Measurements from ENCODE around the gene HES5.

Gene HES5

GRCh38 chr1:2520806-2521205 lies 9.3 kb downstream of the HES5 start:
- Mint-ChIP-seq H3K36me3 (peaks cover 46% of the 10 kb centered on the region), H3K4me3 (no peak overlapping the region)

DNA sequence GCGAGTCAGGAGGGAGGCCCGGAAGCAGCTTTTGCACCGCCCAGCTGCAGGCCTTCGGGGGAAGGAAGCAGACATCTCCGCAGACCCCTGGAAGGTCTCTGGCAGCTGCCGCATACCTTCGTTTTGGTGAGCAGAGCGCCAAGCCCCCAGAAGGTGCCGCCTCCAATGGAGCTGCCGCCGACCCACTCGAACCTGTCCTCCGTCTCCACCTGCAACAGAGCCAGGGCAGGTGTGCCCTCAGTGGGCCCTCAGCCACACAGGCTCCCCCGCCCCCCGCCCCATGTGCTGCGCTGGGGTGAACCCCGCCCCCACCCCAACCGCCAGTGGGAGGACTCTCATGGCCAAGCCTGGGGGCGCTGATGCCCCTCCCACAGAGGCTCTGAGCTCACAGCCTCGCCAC lies 9.9 kb downstream of the HES5 start:
- H3K4me3 Mint-ChIP-seq, result no peak overlapping the region
- H3K9me3 Mint-ChIP-seq, result no peaks in the 10 kb centered on the region
- H3K4me1 Mint-ChIP-seq, result peaks cover 31% of the 10 kb centered on the region
- no peak overlapping the region for H3K27ac Mint-ChIP-seq
- H3K36me3 Mint-ChIP-seq, result peaks cover 52% of the 10 kb centered on the region
- no peak for ATAC-seq
- no peaks in the 10 kb centered on the region for H3K27me3 Mint-ChIP-seq

More at GRCh38 chr1:2520806-2521205, 9.3 kb downstream of the HES5 start:
- no peak overlapping the region for H3K27ac Mint-ChIP-seq
- peaks cover 34% of the 10 kb centered on the region for H3K4me1 Mint-ChIP-seq
- ATAC-seq, result no peak
- no peaks in the 10 kb centered on the region for H3K27me3 Mint-ChIP-seq
- H3K9me3 Mint-ChIP-seq, result no peaks in the 10 kb centered on the region

GRCh38 chr1:2519729-2520128 lies 10.3 kb downstream of the HES5 start:
- no peak for ATAC-seq
- Mint-ChIP-seq H3K9me3 (no peaks in the 10 kb centered on the region), H3K36me3 (peaks cover 54% of the 10 kb centered on the region), H3K4me3 (no peak overlapping the region), H3K27me3 (no peaks in the 10 kb centered on the region), H3K4me1 (peaks cover 26% of the 10 kb centered on the region), H3K27ac (no peak overlapping the region)

- no peak overlapping the region for H3K4me3 Mint-ChIP-seq
- peaks cover 54% of the 10 kb centered on the region for H3K36me3 Mint-ChIP-seq
- H3K4me1 Mint-ChIP-seq, result peaks cover 20% of the 10 kb centered on the region
- H3K27me3 Mint-ChIP-seq, result no peaks in the 10 kb centered on the region
- no peaks in the 10 kb centered on the region for H3K9me3 Mint-ChIP-seq
- H3K27ac Mint-ChIP-seq, result no peak overlapping the region
- no peak for ATAC-seq
These were observed 10.9 kb downstream of the HES5 start for GRCh38 chr1:2519029-2519685.

DNA sequence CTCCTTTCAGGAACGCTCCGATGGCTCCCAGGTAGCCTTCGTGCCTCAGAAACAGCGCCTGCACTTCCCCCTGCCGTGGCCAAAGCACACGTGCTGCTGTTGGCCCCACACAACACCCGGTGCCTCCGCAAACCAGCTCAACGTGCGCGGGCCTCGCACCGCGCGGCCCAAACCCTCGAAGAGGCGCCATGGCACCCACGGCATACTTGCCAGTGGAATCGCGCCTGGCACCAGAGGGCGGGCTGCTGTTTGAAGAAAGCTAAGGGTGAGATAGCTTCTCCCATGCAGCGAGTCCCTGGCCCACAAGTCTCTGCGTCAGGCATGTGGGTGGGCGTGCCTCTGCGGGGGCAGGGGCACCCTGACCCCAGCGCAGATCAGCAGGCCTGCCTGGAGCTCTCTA lies 11.5 kb downstream of the HES5 start:
- peaks cover 58% of the 10 kb centered on the region for H3K36me3 Mint-ChIP-seq
- ATAC-seq, result no peak

DNA sequence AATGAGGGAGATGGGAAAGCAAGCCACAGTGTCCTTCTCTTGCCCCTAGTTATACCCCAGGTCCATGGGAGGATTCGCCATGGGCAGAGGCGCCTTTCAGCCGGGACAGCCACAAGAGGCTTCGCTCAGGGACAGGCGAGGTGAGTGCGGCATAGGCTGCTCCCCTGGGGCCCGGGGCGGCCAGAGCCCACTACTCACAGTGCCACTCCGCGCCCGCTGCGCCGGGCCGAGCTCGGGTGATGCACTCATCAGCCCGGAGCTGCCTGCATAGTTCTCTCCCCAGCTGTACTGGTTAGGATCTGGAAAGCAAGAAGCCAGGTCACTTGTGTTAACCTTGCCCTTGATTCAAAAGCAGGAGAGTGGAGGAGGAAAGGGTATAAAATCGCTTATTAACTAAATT lies 12.1 kb downstream of the HES5 start:
- Mint-ChIP-seq H3K27ac (no peak overlapping the region), H3K4me3 (no peak overlapping the region), H3K9me3 (no peaks in the 10 kb centered on the region), H3K36me3 (peaks cover 63% of the 10 kb centered on the region), H3K4me1 (peaks cover 10% of the 10 kb centered on the region), H3K27me3 (no peaks in the 10 kb centered on the region)
- no peak for ATAC-seq

More for the DNA sequence above, 11.5 kb downstream of the HES5 start:
- H3K27ac Mint-ChIP-seq, result no peak overlapping the region
- no peak overlapping the region for H3K4me3 Mint-ChIP-seq
- H3K9me3 Mint-ChIP-seq, result no peaks in the 10 kb centered on the region
- H3K27me3 Mint-ChIP-seq, result no peaks in the 10 kb centered on the region
- peaks cover 14% of the 10 kb centered on the region for H3K4me1 Mint-ChIP-seq

DNA sequence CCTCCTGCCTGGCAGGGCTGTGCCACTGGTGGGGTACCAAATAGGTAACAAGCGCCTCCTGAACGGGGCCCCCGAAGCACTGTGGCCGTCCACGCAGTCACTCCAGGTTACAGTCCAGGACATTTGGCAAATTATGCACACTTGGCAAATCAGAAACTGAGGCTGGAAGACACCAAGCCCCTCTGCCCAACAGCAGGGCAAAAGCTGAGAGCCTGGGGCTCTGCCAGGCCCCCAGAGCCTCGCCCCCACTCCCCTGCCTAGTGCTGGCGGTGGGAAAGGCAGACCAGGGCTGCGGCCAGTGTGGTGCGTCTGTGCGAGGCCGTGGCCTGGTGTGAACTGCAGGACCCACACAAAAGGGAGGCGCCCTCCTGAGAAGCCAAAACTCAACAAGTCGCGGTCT lies 13.1 kb downstream of the HES5 start:
- Mint-ChIP-seq H3K4me1 (no peaks in the 10 kb centered on the region), H3K9me3 (no peaks in the 10 kb centered on the region), H3K36me3 (peaks cover 65% of the 10 kb centered on the region), H3K4me3 (no peak overlapping the region), H3K27ac (no peak overlapping the region), H3K27me3 (no peaks in the 10 kb centered on the region)
- ATAC-seq, result no peak

DNA sequence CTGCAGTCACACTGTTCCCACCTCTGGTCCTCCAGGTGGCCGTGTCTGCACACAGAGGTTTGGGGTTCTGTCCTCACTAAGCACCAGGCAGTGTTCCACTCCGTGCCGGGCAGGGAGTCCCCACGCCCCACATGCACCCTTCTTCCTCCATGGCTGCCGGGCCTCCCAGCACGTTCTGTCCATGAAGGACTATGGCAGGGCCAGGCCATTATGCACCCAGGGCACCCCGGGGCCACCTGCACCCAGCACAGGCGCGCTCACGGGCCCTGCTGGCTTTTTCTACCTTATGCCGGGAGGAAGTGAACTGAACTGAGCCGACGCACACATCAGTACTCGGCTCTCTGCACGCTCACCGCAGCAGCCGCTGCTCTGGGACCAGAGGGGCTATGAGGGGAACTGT lies 13.9 kb downstream of the HES5 start:
- ATAC-seq, result no peak
- no peaks in the 10 kb centered on the region for H3K9me3 Mint-ChIP-seq
- H3K27me3 Mint-ChIP-seq, result no peaks in the 10 kb centered on the region
- no peak overlapping the region for H3K4me3 Mint-ChIP-seq
- H3K4me1 Mint-ChIP-seq, result no peaks in the 10 kb centered on the region
- peaks cover 69% of the 10 kb centered on the region for H3K36me3 Mint-ChIP-seq
- H3K27ac Mint-ChIP-seq, result no peak overlapping the region

- Mint-ChIP-seq H3K4me1 (no peaks in the 10 kb centered on the region), H3K9me3 (no peaks in the 10 kb centered on the region), H3K27me3 (no peaks in the 10 kb centered on the region), H3K4me3 (no peak overlapping the region), H3K27ac (no peak overlapping the region), H3K36me3 (peaks cover 65% of the 10 kb centered on the region)
- ATAC-seq, result no peak
These were observed 14.3 kb downstream of the HES5 start for GRCh38 chr1:2515763-2516080.

DNA sequence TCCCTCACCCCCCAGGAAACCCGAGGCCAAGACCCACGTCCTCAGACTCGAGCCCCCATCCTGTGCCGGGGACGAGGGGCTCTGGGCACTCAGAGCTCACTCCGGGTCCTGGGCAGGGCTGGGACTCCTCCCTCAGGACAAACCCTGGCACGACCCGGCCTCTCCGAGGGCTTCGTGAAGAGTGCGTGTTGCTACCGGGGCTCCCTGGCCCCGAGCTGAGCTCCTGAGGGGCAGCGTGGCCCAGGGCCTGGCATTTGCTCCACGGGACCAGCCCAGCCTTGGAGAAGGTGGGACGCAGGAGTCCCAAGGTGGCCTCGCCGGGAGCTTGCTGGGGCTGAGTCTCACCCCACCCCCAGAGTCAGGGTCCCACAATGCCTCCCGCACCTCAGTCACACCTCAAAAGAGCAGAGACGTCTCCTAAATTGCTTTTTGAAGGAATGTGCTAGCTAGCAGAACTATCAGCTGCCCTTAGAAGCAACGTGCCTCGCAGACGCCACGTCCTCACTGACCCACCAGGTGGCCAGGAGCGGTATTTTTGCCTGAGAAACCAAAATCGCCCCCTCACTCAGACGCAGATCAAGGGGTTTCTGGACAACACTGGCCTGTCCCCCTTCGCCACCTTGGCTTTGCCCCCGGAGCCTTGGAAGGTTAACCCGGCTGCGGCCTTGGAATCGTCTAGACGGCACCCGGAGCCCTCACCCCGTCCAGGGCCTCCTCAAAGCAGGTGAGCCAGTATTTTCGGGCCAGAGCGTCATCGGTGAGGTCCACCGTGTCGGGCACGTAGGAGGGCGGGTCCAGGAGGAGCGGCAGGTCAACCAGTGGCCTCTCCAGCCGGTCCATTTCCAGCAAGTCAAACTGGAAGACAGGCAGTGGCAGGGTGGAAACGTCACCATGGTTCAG lies 14.9 kb downstream of the HES5 start:
- Mint-ChIP-seq H3K9me3 (no peaks in the 10 kb centered on the region), H3K4me1 (no peaks in the 10 kb centered on the region), H3K36me3 (peaks cover 69% of the 10 kb centered on the region), H3K27me3 (no peaks in the 10 kb centered on the region), H3K4me3 (no peak overlapping the region), H3K27ac (no peak overlapping the region)
- no peak for ATAC-seq

GRCh38 chr1:2513939-2514652 lies 16.0 kb downstream of the HES5 start:
- H3K9me3 Mint-ChIP-seq, result no peaks in the 10 kb centered on the region
- no peak overlapping the region for H3K4me3 Mint-ChIP-seq
- ATAC-seq, result no peak
- H3K27ac Mint-ChIP-seq, result no peak overlapping the region
- peaks cover 77% of the 10 kb centered on the region for H3K36me3 Mint-ChIP-seq
- no peaks in the 10 kb centered on the region for H3K27me3 Mint-ChIP-seq
- no peaks in the 10 kb centered on the region for H3K4me1 Mint-ChIP-seq

- Mint-ChIP-seq H3K36me3 (peaks cover 77% of the 10 kb centered on the region), H3K4me1 (no peaks in the 10 kb centered on the region), H3K27me3 (no peaks in the 10 kb centered on the region), H3K9me3 (no peaks in the 10 kb centered on the region), H3K27ac (no peak overlapping the region), H3K4me3 (no peak overlapping the region)
- ATAC-seq, result no peak
These were observed 17.1 kb downstream of the HES5 start for GRCh38 chr1:2512862-2513421.

GRCh38 chr1:2510366-2511155 lies 19.5 kb downstream of the HES5 start:
- H3K4me1 Mint-ChIP-seq, result no peaks in the 10 kb centered on the region
- no peaks in the 10 kb centered on the region for H3K27me3 Mint-ChIP-seq
- H3K4me3 Mint-ChIP-seq, result no peak overlapping the region
- no peak overlapping the region for H3K27ac Mint-ChIP-seq
- ATAC-seq, result no peak
- H3K9me3 Mint-ChIP-seq, result no peaks in the 10 kb centered on the region
- H3K36me3 Mint-ChIP-seq, result peaks cover 60% of the 10 kb centered on the region

DNA sequence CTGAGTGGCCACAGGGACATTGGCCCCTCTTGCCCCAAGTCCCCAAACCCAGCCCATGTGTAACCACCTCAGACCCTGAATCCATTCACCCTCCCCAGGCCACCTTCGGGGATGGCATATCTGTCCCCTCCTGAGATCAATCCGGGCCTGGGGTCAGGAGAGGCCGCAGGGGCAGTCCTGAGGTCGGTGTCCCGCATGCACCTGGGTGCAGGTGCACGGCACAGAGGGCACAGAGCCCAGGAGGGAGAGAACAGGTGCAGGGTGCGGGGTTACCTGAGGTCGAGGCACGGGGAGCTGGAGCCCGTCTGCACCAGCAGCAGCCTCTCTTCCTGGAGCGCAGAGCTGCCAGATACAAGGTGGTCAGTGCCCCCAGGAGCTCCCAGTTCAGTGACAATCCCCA lies 20.5 kb downstream of the HES5 start:
- no peak for ATAC-seq
- H3K27me3 Mint-ChIP-seq, result no peaks in the 10 kb centered on the region
- no peak overlapping the region for H3K4me3 Mint-ChIP-seq
- H3K36me3 Mint-ChIP-seq, result peaks cover 55% of the 10 kb centered on the region
- H3K27ac Mint-ChIP-seq, result no peak overlapping the region
- H3K9me3 Mint-ChIP-seq, result no peaks in the 10 kb centered on the region
- no peaks in the 10 kb centered on the region for H3K4me1 Mint-ChIP-seq

- H3K9me3 Mint-ChIP-seq, result no peaks in the 10 kb centered on the region
- H3K36me3 Mint-ChIP-seq, result peaks cover 53% of the 10 kb centered on the region
- ATAC-seq, result no peak
- no peak overlapping the region for H3K27ac Mint-ChIP-seq
- H3K27me3 Mint-ChIP-seq, result no peaks in the 10 kb centered on the region
- H3K4me1 Mint-ChIP-seq, result no peaks in the 10 kb centered on the region
- H3K4me3 Mint-ChIP-seq, result no peak overlapping the region
These were observed 21.3 kb downstream of the HES5 start for GRCh38 chr1:2508751-2509150.

Data from stimulated activated memory B cell treated with anti-CD40 and anti-IgM and Interleukin-4, amounts not matched to agents 10 μg/mL and 1 μg/mL and 100 μg/mL, for 72 hours (primary cell).